ENCODE results near the gene RCN1.

- no peak for TF ChIP-seq POLR2A (IDR thresholded peaks at IDR 0.05; ENCODE audit: low read depth, low read length)
- no peak for TF ChIP-seq MAX (IDR thresholded peaks at IDR 0.05; ENCODE audit: insufficient read depth, insufficient read length)
- TF ChIP-seq POLR2AphosphoS5 (IDR thresholded peaks at IDR 0.05; ENCODE audit: insufficient read depth, low read depth, low read length): no peak
- no peak for TF ChIP-seq CTCF (IDR thresholded peaks at IDR 0.05; ENCODE audit: extremely low read depth in 1 of 2, insufficient read depth in 1 of 2, low read depth in 1 of 2, low read length in 2 of 2)
- no peak for TF ChIP-seq EZH2 (IDR thresholded peaks at IDR 0.05; ENCODE audit: borderline replicate concordance, low read depth, low read length, severe bottlenecking)
- TF ChIP-seq FOS (IDR thresholded peaks at IDR 0.05; ENCODE audit: borderline replicate concordance, insufficient read depth, low read length): no peak
- TF ChIP-seq JUN (IDR thresholded peaks at IDR 0.05; ENCODE audit: borderline replicate concordance, insufficient read depth, insufficient read length, low read depth): no peak
Measured at GRCh38 chr11:32113200-32113919, 22.5 kb downstream of the RCN1 start.
